ENCODE results near the gene ECEL1.

Gene ECEL1

GRCh38 chr2:232488721-232489300 is 1.2 kb upstream of the ECEL1 start:
- CTCF ChIA-PET: interaction anchor here (0.7 to 1.3 kb wide), 3 partner anchors 23 to 49 kb away, joined by 3 read pairs; no protein-coding TSS in a partner anchor
- Histone ChIP-seq H3K27ac (ENCODE audit: extremely low read depth, low read depth, low read length) (no peak overlapping the region), H3K9me3 (ENCODE audit: control insufficient read depth, insufficient read depth, low read depth, low read length) (no peaks in the 10 kb centered on the region), H3K36me3 (ENCODE audit: control insufficient read depth in 2 of 2, insufficient read depth in 1 of 2, low read length in 2 of 2) (peaks cover 0 to 3% of the 10 kb centered on the region in 2 experiments; a peak in 1 of 3 replicates), H3K4me3 (ENCODE audit: low read depth, low read length) (no peak overlapping the region), H3K4me1 (ENCODE audit: control insufficient read depth, insufficient read depth, low read length) (no peaks in the 10 kb centered on the region)
- TF ChIP-seq ZNF768 (tag by site-specific recombination; IDR thresholded peaks at IDR 0.05) (no peak), PRDM4 (tag by site-specific recombination; IDR thresholded peaks at IDR 0.05) (no peak), ZNF292 (tag by site-specific recombination; IDR thresholded peaks at IDR 0.05; ENCODE audit: borderline replicate concordance, low read depth) (no peak), ZNF639 (tag by site-specific recombination; IDR thresholded peaks at IDR 0.05) (no peak)
- POLR2A ChIA-PET: no interaction called here

DNA sequence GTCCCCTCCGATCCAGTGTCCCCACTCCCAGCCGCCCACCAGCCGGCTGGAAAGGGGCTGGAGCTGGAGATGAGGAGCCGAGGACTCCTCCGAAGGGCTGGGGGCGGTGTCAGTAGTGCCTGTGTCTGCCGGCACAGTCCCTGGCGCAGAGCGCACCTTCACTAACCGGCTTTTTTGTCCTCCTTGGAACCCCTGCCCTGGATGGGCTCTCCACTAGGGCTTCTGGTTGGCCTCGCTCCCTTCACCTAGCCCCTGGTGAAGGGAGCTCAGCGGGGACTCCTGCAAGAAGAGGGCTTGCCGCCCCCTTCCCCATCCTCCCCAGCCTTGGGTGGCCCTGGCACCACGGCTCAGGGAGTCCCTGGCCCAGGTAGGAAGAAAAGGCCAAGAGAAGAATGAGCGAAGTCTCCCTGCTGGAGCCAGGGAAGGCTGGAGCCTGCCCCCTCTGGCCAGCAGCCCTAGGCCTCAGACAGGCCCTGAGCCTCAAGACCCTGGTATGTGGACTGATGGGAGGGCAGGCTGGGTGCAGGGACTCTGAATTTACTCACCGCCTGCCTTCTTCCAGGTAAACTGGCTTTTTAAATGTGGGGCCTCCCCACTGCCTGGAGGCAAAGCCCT is 570 bp upstream of the ECEL1 start:
- H3K4me1 ChIP-seq (ENCODE audit: control insufficient read depth, insufficient read depth, low read length): no peaks in the 10 kb centered on the region
- TF ChIP-seq REPIN1 (tag by site-specific recombination; IDR thresholded peaks at IDR 0.05; ENCODE audit: low read depth): no peak
- TF ChIP-seq CTCF (tag by site-specific recombination; IDR thresholded peaks at IDR 0.05): 0 out of 2 replicates have a peak, but pooled peaks have one; percentile 21
- H3K9me3 ChIP-seq (ENCODE audit: control insufficient read depth, insufficient read depth, low read depth, low read length): no peaks in the 10 kb centered on the region
- CTCF ChIA-PET: interaction anchor here (0.7 to 1.1 kb wide), 3 partner anchors 22 to 49 kb away, joined by 3 read pairs; no protein-coding TSS in a partner anchor
- H3K4me3 ChIP-seq (ENCODE audit: low read depth, low read length): no peak overlapping the region
- POLR2A ChIA-PET: no interaction called here
- H3K27ac ChIP-seq (ENCODE audit: extremely low read depth, low read depth, low read length): no peak overlapping the region
- peaks cover 0 to 4% of the 10 kb centered on the region in 2 experiments; a peak in 1 of 3 replicates for H3K36me3 ChIP-seq (ENCODE audit: control insufficient read depth in 2 of 2, insufficient read depth in 1 of 2, low read length in 2 of 2)

- CTCF ChIA-PET: interaction anchor here (1.1 kb wide), 1 partner anchor 37 kb away, joined by 3 read pairs; no protein-coding TSS in a partner anchor
- Histone ChIP-seq H3K4me1 (ENCODE audit: control insufficient read depth, insufficient read depth, low read length) (no peaks in the 10 kb centered on the region), H3K27ac (ENCODE audit: extremely low read depth, low read depth, low read length) (no peak overlapping the region; the same call in 1 of the 2 replicates), H3K36me3 (ENCODE audit: control insufficient read depth in 2 of 2, insufficient read depth in 1 of 2, low read length in 2 of 2) (peaks cover 0 to 8% of the 10 kb centered on the region in 2 experiments; a peak in 1 of 3 replicates), H3K4me3 (ENCODE audit: low read depth, low read length) (peak overlapping the region; percentile 32), H3K9me3 (ENCODE audit: control insufficient read depth, insufficient read depth, low read depth, low read length) (no peaks in the 10 kb centered on the region)
- TF ChIP-seq KLF1 (tag by site-specific recombination; IDR thresholded peaks at IDR 0.05): peak; percentile 36; the same call in 1 of the 2 replicates
- TF ChIP-seq, protein P1, sequence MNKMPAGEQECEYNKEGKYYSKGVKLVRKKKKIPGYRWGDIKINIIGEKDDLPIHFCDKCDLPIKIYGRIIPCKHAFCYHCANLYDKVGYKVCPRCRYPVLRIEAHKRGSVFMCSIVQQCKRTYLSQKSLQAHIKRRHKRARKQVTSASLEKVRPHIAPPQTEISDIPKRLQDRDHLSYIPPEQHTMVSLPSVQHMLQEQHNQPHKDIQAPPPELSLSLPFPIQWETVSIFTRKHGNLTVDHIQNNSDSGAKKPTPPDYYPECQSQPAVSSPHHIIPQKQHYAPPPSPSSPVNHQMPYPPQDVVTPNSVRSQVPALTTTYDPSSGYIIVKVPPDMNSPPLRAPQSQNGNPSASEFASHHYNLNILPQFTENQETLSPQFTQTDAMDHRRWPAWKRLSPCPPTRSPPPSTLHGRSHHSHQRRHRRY (tag by site-specific recombination; IDR thresholded peaks at IDR 0.05): no peak
- POLR2A ChIA-PET: no interaction called here
Measured at GRCh38 chr2:232486558-232487384, 863 bp downstream of the ECEL1 start.

All from HEK293 (cell line).